H4 (cell line): ENCODE results near the gene DCTN1. TPM values are rescaled to one million over a fixed set of nuclear protein-coding genes. Genes with fewer than 3 reads are reported as not detected.
"Not testable (repeated sequence)": the region's sequence is repeated elsewhere in the genome, so short reads cannot be mapped to it uniquely, and the experiment has no call there.

Experiments used
- DNase-seq: peaks from one replicate; pipeline ENCODE4 v3.0.0-alpha.2; 2015; ENCODE audit warnings: low spot score
- total RNA-seq: library from RNA; depleted of rRNA; stranded (reverse); fragments of >200 nt; shearing (Covaris generic); gene quantifications from 2 replicates; pipeline ENCODE4 v1.2.3, GENCODE V29; 2014

The DCTN1 gene
- total RNA-seq, 1 experiment from 2014 or later: 55.1 TPM

DNA sequence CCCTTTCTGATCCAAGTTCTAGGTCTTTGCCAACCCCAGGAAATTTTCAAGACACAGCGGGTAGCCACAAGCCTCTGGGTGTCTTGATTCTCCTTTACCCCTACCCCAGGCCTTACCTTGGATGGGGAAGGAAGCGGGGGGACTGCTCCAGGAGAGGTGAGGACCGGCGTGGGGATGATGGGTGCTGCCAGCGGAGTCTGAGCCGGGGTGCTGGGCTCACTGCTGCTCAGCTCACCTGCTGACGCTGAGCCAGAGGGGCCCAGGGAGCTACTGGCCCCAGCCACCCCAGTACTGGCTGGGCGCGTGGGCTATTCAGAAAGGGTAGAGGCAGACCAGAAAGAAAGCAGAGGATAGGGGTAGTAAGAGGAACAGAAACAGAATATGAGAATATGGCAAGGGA lies 8.7 kb downstream of the DCTN1 start:
- DNase-seq: no peak

DNA sequence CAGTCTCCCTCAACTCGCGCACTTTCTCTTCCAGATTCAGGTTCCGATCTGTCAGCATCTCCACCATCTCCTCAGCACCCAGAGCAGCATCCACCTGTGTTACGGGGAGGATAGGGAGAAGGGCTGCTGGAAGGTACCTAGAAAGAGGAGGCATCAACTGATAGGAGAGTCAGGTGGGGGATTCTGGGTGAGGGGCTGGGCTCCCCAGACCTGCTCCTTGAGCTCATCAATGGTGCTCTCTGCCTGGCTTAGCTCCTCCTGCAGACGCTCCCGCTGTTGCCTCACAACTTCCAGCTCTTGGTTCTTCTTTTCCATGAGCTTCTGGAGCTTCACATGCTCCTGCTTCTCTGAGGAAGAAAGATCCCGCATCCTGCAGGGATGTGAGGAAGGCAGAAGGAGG lies 10.1 kb downstream of the DCTN1 start:
- DNase-seq: no peak

DNA sequence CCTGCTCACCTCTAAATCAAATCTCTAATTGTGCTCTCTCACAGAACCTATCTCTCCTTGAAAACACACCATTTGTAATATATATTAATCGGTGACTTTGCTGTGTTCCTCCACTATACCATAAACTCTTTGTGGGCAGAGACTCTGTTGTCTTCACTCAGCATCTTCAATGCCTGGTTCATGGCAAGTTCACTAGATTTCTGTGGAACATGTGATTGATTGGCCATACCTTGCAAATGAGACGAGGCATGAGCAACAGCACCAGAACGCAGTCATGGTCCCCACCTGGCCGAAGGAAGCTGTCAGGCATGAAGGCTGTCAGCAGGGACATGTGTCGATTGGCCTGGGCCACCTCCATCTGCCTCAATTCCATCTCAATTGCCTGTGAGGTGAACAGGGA lies 11.6 kb downstream of the DCTN1 start:
- no peak for DNase-seq

DNA sequence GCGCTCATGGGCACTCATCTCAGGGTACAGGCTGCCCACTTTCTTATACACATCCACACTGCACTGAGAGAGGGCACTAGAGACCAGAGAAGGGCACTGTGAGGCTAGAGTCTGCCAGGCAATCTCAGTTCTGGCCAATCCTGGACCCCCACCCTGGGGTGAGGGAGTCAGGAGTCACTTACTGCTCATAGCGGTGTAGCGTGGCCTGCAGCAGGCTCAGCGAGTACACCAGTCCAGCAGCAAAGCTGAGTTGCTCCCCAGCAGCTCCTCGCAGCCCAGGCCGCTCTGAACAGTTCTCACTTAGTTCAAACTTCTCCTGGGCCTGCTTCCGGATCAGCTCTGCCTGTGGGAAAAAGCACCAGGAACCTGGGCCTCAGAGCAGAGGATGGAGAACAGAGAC lies 12.3 kb downstream of the DCTN1 start:
- no peak for DNase-seq

DNA sequence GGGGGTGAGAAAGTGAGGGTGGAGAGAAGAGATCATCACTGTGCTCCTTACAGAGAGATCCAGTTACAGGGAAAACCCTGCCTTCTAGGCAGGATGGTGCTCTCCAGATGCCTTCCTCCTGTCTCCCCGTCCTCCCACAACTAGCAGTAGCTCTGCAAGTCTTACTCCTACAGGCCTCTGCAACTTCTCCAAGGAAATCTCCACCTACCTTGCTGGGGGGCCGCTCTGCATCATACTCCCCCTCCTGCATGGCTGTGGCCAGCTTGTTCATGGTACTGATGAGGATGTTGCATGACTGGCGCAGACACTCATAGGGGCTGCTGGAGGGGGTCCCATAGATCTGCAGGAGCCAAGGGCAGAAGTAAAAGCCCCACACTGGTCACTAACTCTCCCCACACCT lies 14.1 kb downstream of the DCTN1 start:
- no peak for DNase-seq

- DNase-seq: no peak
Observed at GRCh38 chr2:74364533-74365505, 15.3 kb downstream of the DCTN1 start.

GRCh38 chr2:74361327-74361726 lies 18.8 kb downstream of the DCTN1 start:
- no peak for DNase-seq

DNA sequence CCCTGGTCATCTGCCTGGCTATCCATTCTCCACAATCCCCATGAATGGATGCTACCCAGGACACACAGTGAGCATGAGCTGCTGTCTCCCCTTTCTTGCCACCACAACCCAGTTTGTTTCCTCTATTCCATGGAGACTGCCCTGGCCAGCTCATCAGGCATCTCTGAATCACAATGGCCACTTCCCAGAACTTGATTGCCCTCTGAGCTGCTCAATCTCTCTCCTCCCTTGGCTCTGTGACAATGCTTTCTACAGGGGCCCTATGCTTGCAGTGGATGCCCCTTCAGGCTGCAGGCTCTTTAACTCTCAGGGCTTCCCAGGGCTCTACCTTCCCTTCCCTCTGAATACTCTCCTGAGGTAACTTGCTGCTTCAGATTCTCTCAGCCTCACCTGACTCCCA lies 22.5 kb downstream of the DCTN1 start:
- no peak for DNase-seq

DNA sequence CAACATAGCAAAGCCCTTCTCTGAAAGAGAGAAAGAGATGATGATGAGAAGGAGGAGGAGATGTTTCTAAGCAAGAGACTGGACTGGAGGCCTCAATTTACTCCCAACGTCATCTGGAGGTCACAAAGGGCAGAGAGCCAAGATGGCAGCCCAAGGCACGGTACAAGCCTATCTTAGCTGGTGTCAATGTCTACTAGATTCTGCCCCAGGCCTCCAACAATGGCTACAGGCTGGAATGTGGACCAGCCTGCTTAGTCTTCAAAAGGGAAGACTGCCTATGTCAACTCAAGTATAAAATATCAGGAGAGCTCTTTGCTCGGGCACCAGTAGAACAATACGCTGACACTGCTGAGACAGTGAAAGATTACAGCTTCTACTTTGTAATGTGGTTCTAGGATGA lies 30.2 kb downstream of the DCTN1 start:
- no peak for DNase-seq

- no peak for DNase-seq
Observed at GRCh38 chr2:74347742-74348141, 32.4 kb downstream of the DCTN1 start.

DNA sequence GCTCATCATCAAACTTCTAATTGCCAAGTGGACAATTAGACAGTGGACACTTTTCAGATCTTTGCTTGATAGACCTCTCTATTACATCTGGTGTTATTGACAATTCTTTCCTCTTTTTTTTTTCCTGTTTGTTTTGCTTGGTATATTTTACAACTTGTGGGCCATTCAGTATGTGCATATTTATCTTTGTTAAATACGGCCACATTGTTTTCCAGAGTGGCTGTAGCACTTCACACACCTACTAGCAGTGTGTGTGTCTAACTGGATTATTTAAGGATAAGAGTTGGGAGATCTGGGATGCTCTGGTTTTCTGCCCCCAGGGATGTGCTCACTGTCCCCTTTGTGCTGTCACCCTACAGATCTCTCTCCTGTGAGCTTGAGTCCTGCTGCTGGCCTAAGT lies 32.8 kb downstream of the DCTN1 start:
- no peak for DNase-seq

DNA sequence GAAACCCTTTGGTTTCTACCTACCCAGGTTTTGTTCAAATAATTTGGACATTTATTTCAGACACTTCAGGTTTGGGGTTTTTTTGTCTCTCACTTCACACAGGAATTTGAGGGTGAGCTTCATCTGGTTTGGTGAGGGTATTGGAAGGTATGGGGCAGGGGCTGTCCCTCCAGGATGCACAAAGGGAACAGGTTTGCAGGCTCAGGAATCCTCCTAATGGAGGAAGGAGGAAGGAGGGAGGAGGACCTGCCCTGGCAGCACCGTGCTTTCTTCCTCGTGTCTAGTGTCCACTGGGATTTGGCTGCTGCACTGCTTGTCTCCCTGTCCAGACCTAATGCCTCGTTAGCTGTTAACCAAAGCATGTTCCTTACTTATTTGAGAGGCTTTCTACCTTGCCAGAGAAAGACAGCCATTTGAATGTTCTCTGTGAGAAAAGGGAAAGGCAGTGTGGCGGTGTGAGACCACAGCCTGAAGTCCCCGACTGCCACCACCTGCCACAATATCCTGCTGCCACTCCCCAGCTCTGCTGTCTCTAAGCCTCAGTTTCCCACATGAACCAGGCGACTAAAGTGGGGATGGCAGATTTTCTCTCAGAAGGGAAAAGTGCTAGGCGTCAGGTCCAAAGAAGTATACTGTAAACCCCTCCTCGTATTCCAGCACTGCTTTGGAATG lies 34.7 kb downstream of the DCTN1 start:
- DNase-seq: no peak

DNA sequence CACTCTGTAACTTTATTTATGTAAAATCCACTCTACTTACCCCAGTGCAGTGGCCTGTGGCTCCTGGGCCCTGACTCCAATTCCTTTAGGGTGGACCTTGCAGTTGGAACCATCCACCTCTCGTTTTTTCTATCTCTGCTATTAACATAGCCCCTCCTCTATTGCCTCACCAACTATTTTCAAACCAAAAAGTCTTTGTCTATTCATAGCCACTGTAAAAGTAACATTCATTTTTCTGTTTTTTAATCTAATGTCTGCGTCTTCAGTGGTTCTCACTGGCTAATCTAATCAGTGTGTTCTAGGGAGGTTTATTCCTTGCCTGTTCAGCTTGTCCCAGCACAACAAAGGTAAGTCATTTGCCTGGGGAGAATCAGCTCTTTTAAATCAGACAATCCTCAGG lies 36.8 kb downstream of the DCTN1 start, which contains the start of gene SLC4A5:
TSS of gene SLC4A5 (minus strand) at position 101 of the 400 bp plus-strand sequence. CDS start 28,393 bp downstream, outside the sequence.
- no peak for DNase-seq

DNA sequence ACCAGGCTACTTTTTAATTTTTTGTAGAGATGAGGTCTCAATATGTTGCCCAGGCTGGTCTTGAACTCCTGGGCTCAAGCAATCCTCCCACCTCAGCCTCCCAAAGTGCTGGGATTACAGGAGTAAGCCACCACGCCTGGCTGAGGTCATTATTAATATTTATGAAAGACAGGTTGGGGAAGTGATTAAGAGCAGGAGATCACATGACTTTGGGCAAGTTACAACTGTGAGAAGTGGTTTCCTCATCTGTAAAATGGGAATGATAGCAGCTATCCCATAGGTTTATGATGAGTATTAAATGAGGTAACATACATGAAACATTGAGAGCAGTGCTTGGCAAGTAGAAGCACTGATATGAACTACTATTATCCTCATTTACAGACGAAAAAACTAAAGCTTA lies 43.9 kb downstream of the DCTN1 start:
- not testable (repeated sequence) for DNase-seq

GRCh38 chr2:74334931-74335333 lies 45.2 kb downstream of the DCTN1 start:
- DNase-seq: peak; percentile 66

GRCh38 chr2:74333896-74334586 lies 46.1 kb downstream of the DCTN1 start:
- no peak for DNase-seq

DNA sequence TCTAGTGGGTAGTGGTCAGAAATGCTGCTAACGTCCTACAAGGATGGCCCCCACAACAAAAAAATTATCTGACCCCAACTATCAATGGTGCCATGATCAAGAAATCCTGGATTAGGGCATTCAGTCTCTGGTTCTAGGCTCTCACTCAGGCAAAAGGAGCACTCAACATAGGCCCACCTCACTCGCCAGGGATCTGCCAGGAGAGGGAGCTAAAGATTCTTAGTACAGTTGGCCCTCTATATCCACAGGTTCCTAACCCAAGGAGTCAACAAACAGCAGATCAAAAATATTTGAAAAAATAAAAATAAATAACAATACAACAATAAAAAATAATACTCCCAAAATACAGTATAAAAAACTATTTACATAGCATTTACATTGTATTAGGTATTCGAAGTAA lies 46.9 kb downstream of the DCTN1 start:
- DNase-seq: no peak

DNA sequence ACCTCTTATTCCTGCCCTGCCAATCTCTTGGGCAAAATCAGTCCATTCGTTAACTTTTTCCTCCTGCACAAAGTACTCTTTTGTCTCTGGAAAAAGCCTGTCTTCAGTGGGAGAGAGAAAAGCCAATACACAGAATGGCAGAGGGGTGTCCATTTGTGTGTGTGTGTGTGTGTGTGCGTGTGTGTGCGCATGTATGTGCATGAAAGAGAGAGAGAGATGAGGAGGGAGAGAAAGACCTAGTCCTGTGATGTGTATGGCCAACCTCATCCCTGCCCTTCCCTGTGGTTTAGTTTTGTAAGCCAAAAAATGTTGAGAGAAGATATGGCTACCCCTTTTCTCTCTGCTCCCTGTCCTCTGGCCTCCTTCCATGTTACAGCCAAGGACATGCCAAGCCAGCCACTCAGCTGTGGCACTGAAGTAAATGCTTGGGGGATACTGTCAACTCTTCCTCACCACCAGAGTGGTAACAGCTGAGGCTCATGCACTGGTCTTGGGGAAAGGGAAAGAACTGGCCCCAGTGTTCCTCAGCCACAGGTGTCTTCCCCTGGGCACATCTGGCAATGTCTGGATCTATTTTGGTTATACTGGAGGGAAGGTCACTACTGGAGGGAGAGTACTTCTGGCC lies 47.4 kb downstream of the DCTN1 start:
- no peak for DNase-seq

- no peak for DNase-seq
Observed at GRCh38 chr2:74328573-74328972, 51.5 kb downstream of the DCTN1 start.

DNA sequence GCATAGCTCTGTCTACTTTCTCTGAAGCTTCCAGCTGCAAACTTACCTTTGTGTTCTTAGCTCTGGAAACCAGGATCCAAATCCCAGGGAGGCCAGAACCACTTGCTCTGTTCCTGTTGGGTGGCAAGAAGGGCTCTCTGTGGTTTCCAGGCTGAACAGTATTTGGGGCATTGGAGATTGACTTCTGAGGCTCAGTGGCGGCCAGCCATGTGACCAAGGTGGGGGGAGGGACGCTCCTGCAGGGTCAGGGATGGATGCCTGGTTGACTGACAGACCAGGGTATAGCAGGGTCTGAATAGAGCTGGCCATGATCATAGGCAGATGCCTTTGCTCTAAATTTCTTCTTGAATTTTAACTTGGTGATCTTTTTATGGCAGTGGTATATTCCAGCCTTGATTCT lies 52.0 kb downstream of the DCTN1 start:
- DNase-seq: no peak

DNA sequence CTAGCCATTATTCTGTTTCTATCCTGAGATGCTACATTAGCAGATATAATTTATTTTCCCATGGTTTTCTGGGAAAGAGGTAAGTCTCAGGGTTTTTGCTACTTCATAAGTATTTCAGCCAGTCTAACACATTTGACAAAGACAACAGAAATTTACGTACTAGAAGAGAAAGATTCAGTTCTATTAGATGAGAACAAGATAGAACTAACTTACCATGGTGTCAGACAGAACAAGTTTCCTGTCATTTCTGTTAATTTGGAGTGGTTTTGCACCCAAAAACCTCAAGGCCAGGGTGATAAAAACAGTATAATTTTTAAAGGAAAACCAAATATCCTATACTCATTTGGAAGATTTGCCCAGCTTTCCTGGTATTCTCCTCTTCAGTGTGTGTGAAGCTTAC lies 52.5 kb downstream of the DCTN1 start:
- no peak for DNase-seq

DNA sequence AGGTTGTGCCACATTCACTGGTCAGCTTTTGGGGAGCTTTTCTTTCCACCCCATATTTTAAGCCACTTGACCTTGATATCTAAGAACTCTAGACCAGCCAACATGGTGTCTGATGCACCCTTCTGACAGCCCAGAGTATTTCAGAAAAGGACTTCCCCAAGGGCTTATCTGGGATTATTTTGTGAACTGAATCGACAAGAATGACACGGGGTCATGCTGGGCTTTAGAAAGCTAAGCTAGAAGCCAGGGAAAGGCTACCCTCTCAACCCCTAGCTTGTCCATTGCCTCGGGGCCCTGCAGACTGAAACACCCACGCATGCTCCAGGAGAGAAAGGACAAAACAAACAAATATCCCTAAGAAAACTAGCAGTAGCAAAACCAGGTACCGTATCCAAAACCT lies 52.9 kb downstream of the DCTN1 start:
- no peak for DNase-seq
